Loucy (cell line): ENCODE measurements around the gene TACR2.

Source experiments
- CTCF ChIP-seq: fragments of 200-600 bp; sonication (generic); conservative IDR thresholded peaks from 2 replicates; pipeline ENCODE4 v1.5.1; 2014; ENCODE audit warnings: mild to moderate bottlenecking, antibody characterized with exemption, low read length
- EZH2phosphoT487 ChIP-seq: fragments of 200-600 bp; IDR thresholded peaks from 2 replicates; pipeline ENCODE4 v1.6.1; 2018; ENCODE audit warnings: antibody characterized with exemption, mild to moderate bottlenecking, moderate library complexity, borderline replicate concordance

GRCh38 chr10:69416695-69417094 is at the start of gene TACR2:
- TF ChIP-seq CTCF (no peak), EZH2phosphoT487 (no peak)
